GM18868 (cell line): ENCODE results near the gene IL15.
A peak's percentile ranks its signal among the peaks of the same experiment; 100 is the strongest.
"Not testable (repeated sequence)": the region's sequence is repeated elsewhere in the genome, so short reads cannot be mapped to it uniquely, and the experiment has no call there.

Experiments used
- ATAC-seq: cut with Tn5 transposase; IDR thresholded peaks from one replicate; pipeline ENCODE4 v1.9.1; 2021; ENCODE audit warnings: mild to moderate bottlenecking, moderate library complexity; ENCODE audit not compliant: unreplicated experiment

IL15 gene, protein sequence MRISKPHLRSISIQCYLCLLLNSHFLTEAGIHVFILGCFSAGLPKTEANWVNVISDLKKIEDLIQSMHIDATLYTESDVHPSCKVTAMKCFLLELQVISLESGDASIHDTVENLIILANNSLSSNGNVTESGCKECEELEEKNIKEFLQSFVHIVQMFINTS

GRCh38 chr4:141636082-141636770, at the start of gene IL15:
Gene IL15, plus strand, starts transcription at chr4:141636583. Its CDS starts 82,882 bp downstream, at chr4:141719465.
- ATAC-seq = peak; percentile 56

DNA sequence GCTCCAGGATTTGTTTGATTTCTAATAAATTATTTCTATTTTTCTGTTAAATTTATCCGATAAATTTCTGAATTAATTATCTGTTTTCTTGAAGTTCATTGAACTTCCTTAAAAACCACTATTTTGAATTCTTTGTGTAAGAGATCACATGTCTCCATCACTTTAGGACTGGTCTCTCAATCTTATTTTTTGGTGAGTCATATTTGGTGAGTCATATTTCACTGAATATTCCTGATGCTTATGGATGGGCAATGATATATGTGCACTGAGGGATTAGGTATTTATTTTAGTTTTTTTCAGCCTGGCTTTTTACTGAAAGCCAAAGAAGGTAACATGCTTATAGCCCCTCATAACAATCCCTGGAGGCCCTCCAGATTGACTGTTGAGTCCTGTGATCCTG, 48.5 kb upstream of the IL15 start:
- no peak for ATAC-seq

- ATAC-seq = no peak
Measured at GRCh38 chr4:141595531-141595930, 40.9 kb upstream of the IL15 start.

GRCh38 chr4:141599853-141600252, 36.5 kb upstream of the IL15 start:
- no peak for ATAC-seq

DNA sequence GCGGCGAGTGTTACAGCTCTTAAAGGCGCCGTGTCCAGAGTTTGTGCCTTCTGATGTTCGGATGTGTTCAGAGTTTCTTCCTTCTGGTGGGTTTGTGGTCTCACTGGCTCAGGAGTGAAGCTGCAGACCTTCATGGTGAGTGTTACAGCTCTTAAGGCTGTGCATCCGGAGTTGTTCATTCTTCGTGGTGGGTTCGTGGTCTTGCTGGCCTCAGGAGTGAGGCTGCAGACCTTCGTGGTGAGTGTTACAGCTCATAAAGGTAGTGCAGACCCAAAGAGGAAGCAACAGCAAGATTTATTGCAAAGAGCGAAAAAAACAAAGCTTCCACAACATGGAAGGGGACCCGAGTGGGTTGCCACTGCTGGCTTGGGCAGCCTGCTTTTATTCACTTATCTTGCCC, 31.7 kb upstream of the IL15 start:
- not testable (repeated sequence) for ATAC-seq

GRCh38 chr4:141605425-141605856, 30.9 kb upstream of the IL15 start:
- no peak for ATAC-seq

GRCh38 chr4:141609243-141609642, 27.1 kb upstream of the IL15 start:
- ATAC-seq = no peak

- ATAC-seq = no peak
Measured at GRCh38 chr4:141610365-141610764, 26.0 kb upstream of the IL15 start.

GRCh38 chr4:141614878-141615586, 21.4 kb upstream of the IL15 start:
- ATAC-seq = peak; percentile 77

GRCh38 chr4:141615587-141615918, 20.8 kb upstream of the IL15 start:
- ATAC-seq = not testable (repeated sequence)

- ATAC-seq = no peak
Measured at GRCh38 chr4:141620715-141621114, 15.7 kb upstream of the IL15 start.

DNA sequence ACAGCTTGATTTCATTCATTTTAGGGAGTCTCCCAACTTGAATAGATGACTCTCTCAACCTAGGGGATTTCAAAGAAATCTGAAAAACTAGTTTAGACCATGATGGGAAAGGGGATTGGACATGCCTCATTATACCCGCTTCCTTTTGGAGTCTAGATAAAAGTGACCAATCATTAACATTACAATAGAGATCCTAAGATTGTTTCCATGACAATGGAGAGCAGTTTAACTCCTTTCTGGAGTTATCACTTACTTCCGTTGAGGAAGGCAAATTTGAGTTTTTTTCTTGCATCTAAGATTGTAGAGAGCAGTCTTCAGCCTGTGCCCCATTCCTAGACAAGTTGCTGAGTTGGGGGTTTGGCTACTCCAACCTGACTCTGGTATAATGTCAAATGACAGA, 11.4 kb upstream of the IL15 start:
- no peak for ATAC-seq

GRCh38 chr4:141630854-141631253, 5.5 kb upstream of the IL15 start:
- ATAC-seq = no peak

- ATAC-seq = peak; percentile 47
Measured at GRCh38 chr4:141635736-141636081, 674 bp upstream of the IL15 start.

DNA sequence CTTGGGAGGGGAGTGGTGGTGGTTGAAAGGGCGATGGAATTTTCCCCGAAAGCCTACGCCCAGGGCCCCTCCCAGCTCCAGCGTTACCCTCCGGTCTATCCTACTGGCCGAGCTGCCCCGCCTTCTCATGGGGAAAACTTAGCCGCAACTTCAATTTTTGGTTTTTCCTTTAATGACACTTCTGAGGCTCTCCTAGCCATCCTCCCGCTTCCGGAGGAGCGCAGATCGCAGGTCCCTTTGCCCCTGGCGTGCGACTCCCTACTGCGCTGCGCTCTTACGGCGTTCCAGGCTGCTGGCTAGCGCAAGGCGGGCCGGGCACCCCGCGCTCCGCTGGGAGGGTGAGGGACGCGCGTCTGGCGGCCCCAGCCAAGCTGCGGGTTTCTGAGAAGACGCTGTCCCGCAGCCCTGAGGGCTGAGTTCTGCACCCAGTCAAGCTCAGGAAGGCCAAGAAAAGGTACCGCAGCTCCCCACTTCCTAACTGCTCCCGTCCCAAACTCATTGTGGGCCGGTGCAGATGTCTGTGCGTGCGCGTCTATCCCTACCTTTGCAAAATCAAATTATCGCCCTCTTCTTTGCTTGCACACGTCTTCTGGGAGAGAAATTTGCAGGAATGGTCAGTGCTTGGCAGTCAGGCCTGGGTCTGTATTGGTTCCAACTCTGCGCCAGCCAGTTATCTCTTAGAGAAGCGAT, 533 bp downstream of the IL15 start:
- peak; percentile 50 for ATAC-seq

DNA sequence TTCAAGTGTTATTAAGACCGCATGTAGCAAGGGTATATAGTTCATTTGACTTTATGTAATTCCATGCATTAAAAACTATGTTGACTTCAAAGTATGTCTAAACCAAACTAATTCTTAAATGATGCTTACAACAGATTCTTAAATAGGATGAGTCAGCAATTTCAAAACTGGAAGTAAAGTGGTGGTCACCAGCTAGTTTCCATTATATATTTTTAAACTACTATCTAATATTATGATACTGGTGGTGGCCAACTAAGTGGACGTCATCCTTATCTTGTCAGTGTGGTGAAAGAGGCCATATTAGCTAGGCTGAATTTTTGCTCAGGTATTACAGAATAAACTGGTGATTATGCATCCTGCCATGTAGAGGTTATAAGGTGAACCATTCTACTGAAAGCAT, 1.2 kb downstream of the IL15 start:
- peak; percentile 11 for ATAC-seq

- no peak for ATAC-seq
Measured at GRCh38 chr4:141638230-141638629, 1.8 kb downstream of the IL15 start.

DNA sequence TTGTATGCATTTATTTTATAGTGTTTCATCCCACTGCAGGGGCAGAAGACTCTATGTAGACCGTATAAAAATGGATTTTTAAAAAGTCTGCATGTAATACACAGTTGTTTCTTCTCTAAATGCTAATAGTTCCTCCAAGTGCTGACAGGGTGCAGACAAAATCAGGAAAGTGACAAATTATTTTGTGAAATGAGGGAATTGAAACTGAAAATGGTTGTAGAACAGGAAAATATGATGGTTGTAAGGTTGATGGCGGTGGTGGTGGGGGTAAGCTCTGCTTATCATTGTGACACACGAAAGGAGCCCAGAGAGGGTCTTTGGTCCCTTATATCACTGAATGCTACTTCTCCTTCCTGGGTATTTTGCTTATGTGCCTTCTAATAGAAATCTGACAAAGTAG, 4.3 kb downstream of the IL15 start:
- ATAC-seq = no peak

DNA sequence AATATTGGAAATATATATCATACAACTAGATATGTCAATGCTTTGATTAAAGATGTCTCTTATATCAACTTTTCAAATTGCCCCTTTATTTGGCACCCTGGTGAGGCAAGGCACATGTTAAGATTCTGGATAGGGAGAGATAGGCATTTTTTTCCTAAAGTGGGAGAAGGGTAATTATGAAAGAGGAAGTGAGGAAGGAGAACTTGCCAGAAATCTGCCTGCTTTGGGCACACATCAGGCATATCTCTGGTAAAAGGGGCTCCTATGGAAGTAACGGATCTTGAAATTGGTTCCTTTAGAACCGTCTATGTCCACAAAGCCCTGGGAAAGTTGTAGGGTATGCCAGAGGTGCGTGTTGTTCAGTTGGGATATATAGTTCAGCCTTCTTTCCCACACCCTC, 5.7 kb downstream of the IL15 start:
- ATAC-seq = no peak

DNA sequence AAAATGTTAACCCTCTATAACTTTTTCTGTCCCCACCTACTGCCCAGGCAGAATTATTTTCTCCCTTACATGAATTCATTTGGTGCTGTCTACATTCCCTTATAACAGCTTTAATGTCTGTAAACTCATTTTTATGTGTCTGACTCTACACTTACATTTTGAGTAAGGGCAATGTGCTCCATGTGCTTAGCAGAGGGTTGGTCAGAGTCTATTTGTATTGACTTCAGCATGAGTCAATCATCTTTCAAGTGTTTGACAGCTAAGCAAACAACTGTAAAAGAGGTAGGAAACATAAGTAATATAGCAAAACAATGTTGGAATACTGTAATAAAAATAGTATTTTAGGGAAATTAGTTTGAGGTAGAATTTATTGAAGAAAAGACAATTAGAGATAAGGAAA, 6.3 kb downstream of the IL15 start:
- peak; percentile 32 for ATAC-seq

DNA sequence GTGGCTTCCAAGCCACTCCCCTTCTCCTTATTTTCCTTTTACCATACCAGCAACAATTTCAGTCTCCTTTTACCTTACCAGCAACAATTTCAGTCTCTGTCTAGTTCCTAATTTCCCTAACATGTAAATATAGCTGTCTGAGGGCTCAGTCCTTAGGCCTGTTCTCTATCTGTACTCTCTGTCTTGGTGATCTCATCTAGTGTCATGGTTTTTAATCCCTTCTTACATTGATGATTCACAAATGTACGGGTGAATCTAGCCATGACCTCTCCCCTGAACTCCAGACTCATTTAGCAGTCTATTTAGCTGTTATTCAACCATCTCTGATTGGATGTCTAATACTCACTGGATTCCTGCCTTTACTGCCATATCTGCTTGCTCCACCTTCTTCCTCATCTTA, 7.2 kb downstream of the IL15 start:
- ATAC-seq = peak; percentile 46
